Measurements from ENCODE around the gene APRT.
A peak's percentile ranks its signal among the peaks of the same experiment; 100 is the strongest.
"Not testable (repeated sequence)": the region's sequence is repeated elsewhere in the genome, so short reads cannot be mapped to it uniquely, and the experiment has no call there.

Gene APRT

GRCh38 chr16:88775825-88776224, 35.9 kb downstream of the APRT start:
- FAIRE-seq (no peak), DNase-seq (ENCODE audit: insufficient read length, low spot score) (no peak)

- FAIRE-seq: no peak
- DNase-seq (ENCODE audit: insufficient read length, low spot score): no peak
These were observed 37.0 kb downstream of the APRT start for GRCh38 chr16:88774544-88775393.

GRCh38 chr16:88773812-88774291, 37.9 kb downstream of the APRT start:
- FAIRE-seq (no peak), DNase-seq (ENCODE audit: insufficient read length, low spot score) (no peak)

- no peak for DNase-seq (ENCODE audit: insufficient read length, low spot score)
- peak; percentile 38 for FAIRE-seq
These were observed 38.6 kb downstream of the APRT start for GRCh38 chr16:88772871-88773811.

- not testable (repeated sequence) for DNase-seq (ENCODE audit: insufficient read length, low spot score); FAIRE-seq
These were observed 39.9 kb downstream of the APRT start for GRCh38 chr16:88771781-88772180.

- DNase-seq (ENCODE audit: insufficient read length, low spot score): no peak
- FAIRE-seq: no peak
These were observed 40.4 kb downstream of the APRT start for GRCh38 chr16:88771294-88771772.

- FAIRE-seq (no peak), DNase-seq (ENCODE audit: insufficient read length, low spot score) (no peak)
These were observed 41.1 kb downstream of the APRT start for GRCh38 chr16:88770461-88771293.

- no peak for DNase-seq (ENCODE audit: insufficient read length, low spot score)
- no peak for FAIRE-seq
These were observed 41.9 kb downstream of the APRT start for GRCh38 chr16:88769617-88770460.

- DNase-seq (ENCODE audit: insufficient read length, low spot score): no peak
- no peak for FAIRE-seq
These were observed 43.5 kb downstream of the APRT start for GRCh38 chr16:88768071-88768783.

- no peak for DNase-seq (ENCODE audit: insufficient read length, low spot score)
- FAIRE-seq: no peak
These were observed 44.1 kb downstream of the APRT start for GRCh38 chr16:88767546-88768070.

- FAIRE-seq (no peak), DNase-seq (ENCODE audit: insufficient read length, low spot score) (no peak)
These were observed 44.8 kb downstream of the APRT start for GRCh38 chr16:88766975-88767374.

- DNase-seq (ENCODE audit: insufficient read length, low spot score) (peak; percentile 51), FAIRE-seq (no peak)
These were observed 46.8 kb downstream of the APRT start for GRCh38 chr16:88764913-88765349.

GRCh38 chr16:88764080-88764479, 47.6 kb downstream of the APRT start:
- no peak for FAIRE-seq

GRCh38 chr16:88763502-88764053, 48.1 kb downstream of the APRT start:
- FAIRE-seq: no peak
- DNase-seq (ENCODE audit: insufficient read length, low spot score): no peak

More at GRCh38 chr16:88764080-88764479, 47.6 kb downstream of the APRT start:
- no peak for DNase-seq (ENCODE audit: insufficient read length, low spot score)

GRCh38 chr16:88762941-88763340, 48.8 kb downstream of the APRT start:
- FAIRE-seq: no peak
- no peak for DNase-seq (ENCODE audit: insufficient read length, low spot score)

- DNase-seq (ENCODE audit: insufficient read length, low spot score) (no peak), FAIRE-seq (no peak)
These were observed 49.4 kb downstream of the APRT start for GRCh38 chr16:88762258-88762870.

- FAIRE-seq: no peak
- DNase-seq (ENCODE audit: insufficient read length, low spot score): no peak
These were observed 49.9 kb downstream of the APRT start for GRCh38 chr16:88761830-88762229.

- no peak for FAIRE-seq
- DNase-seq (ENCODE audit: insufficient read length, low spot score): no peak
These were observed 50.6 kb downstream of the APRT start for GRCh38 chr16:88761143-88761534.

Data from HTR-8/SVneo (cell line).